BLaER1 treated with 17β-estradiol and CSF1 and Interleukin-3, amounts not matched to agents 10 nM and 100 nM (cell line): ENCODE measurements around the gene DMRTC2.
A peak's percentile ranks its signal among the peaks of the same experiment; 100 is the strongest.

Experiments
- H3K27ac ChIP-seq, 11 experiments: shearing (Covaris generic); formaldehyde crosslinking; 2 replicates each; pipeline ENCODE4 v1.8.1; 2022
- H3K27me3 ChIP-seq, 11 experiments: shearing (Covaris generic); formaldehyde crosslinking; 2 replicates each; pipeline ENCODE4 v1.8.1; 2022
- H3K36me3 ChIP-seq, 11 experiments: shearing (Covaris generic); formaldehyde crosslinking; 2 replicates each; pipeline ENCODE4 v1.8.1; 2022
- H3K4me1 ChIP-seq, 10 experiments: shearing (Covaris generic); formaldehyde crosslinking; 2 replicates each; pipeline ENCODE4 v1.8.1; 2022
- H3K4me2 ChIP-seq, 11 experiments: shearing (Covaris generic); formaldehyde crosslinking; 2 replicates each; pipeline ENCODE4 v1.8.1; 2022
- H3K4me3 ChIP-seq, 10 experiments: shearing (Covaris generic); formaldehyde crosslinking; 2 replicates each; pipeline ENCODE4 v1.8.1; 2022
- H3K9ac ChIP-seq, 11 experiments: shearing (Covaris generic); formaldehyde crosslinking; 2 replicates each; pipeline ENCODE4 v1.8.1; 2022
- H3K9me3 ChIP-seq, 11 experiments: shearing (Covaris generic); formaldehyde crosslinking; replicated peaks in 1 of 11; 2 replicates each; pipeline ENCODE4 v1.8.1; 2022
- H4K20me1 ChIP-seq, 11 experiments: shearing (Covaris generic); formaldehyde crosslinking; 2 replicates each; pipeline ENCODE4 v1.8.1; 2022
- Cebpa-rat ChIP-seq, 11 experiments: shearing (Covaris generic); IDR thresholded peaks; 2 replicates each; pipeline ENCODE4 v1.8.1; 2022

DMRTC2 gene

DNA sequence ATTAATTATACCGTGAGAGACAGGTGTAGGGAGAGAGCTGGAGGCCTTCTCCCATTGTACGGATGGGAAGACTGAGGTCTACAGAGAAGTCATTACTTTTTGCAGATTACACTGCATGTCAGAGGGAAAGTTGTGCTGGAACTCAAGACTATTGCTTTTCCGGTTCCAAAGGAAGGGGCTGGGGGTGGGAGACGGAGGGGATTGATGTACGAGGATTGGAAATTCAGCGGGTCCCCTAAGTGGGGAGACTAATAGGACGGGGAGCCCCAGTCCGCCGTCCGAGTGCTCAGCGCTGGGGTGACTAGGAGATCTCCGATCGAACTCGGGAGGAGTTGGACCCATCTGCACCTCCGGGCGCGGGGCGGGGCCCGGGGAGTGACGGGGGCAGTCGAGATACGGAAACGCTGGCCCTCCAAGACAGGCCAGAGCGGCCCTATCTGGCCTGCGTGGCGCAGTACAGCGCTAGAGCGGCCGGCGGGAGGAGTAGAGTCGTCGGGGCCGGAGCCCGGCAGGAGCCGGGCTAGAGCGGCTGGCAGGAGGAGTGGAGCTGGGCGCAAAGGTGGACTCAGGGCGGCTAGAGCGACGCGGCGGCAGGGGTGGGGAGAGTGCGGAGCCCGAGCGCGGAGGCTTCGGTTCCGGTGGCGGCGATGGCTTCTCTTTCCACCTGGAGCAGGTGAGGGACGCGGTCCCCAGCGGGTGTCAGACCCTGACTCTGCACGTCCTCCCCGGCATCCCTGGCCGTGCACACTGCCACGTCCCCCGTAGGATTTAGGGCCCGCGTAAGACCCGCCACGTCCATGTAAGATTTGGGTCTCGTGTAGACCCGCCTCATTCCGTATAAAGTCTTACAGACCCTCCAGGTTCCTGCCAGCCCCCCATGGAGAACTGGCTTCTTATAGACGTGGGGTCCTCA lies 39.2 kb downstream of the DMRTC2 start:
- Histone ChIP-seq H3K27ac (peak overlapping the region; percentile 76 to 98 (median 96)), H3K4me1 (peaks cover 64 to 83% (median 79%) of the 10 kb centered on the region in 10 experiments), H3K4me2 (peak overlapping the region; percentile 82 to 99 (median 98)), H3K9me3 (no peaks in the 10 kb centered on the region), H3K9ac (peak overlapping the region; percentile 86 to 97 (median 95)), H3K27me3 (no peaks in the 10 kb centered on the region), H3K4me3 (peak overlapping the region; percentile 73 to 96 (median 88)), H4K20me1 (peaks cover 46 to 52% (median 48%) of the 10 kb centered on the region in 11 experiments), H3K36me3 (peaks cover 14 to 52% (median 29%) of the 10 kb centered on the region in 11 experiments)
- TF ChIP-seq Cebpa-rat (IDR thresholded peaks at IDR 0.05): no peak

- Histone ChIP-seq H3K4me2 (peak overlapping the region; percentile 82 to 99 (median 98)), H3K9me3 (no peaks in the 10 kb centered on the region), H3K36me3 (peaks cover 29 to 64% (median 48%) of the 10 kb centered on the region in 11 experiments), H3K4me1 (peaks cover 46 to 80% (median 72%) of the 10 kb centered on the region in 10 experiments), H3K27me3 (no peaks in the 10 kb centered on the region), H3K4me3 (peak overlapping the region in 9 of 10 experiments; percentile 20 to 94 (median 50); a peak in 18 of 20 replicates), H3K9ac (peak overlapping the region; percentile 61 to 97 (median 86)), H4K20me1 (peaks cover 61 to 79% (median 77%) of the 10 kb centered on the region in 11 experiments), H3K27ac (peak overlapping the region in 10 of 11 experiments; percentile 50 to 98 (median 80); a peak in 19 of 22 replicates)
- no peak for TF ChIP-seq Cebpa-rat (IDR thresholded peaks at IDR 0.05)
Observed at GRCh38 chr19:41886761-41887710, 42.2 kb downstream of the DMRTC2 start.

- Histone ChIP-seq H3K36me3 (peaks cover 37 to 72% (median 55%) of the 10 kb centered on the region in 11 experiments), H3K4me3 (peak overlapping the region in 8 of 10 experiments; percentile 37 to 94 (median 52); a peak in 16 of 20 replicates), H3K27me3 (no peaks in the 10 kb centered on the region), H3K9me3 (no peaks in the 10 kb centered on the region), H3K9ac (peak overlapping the region; percentile 61 to 97 (median 86); a peak in 21 of 22 replicates), H3K4me2 (peak overlapping the region; percentile 82 to 99 (median 98)), H3K27ac (peak overlapping the region in 10 of 11 experiments; percentile 50 to 98 (median 80); a peak in 19 of 22 replicates), H4K20me1 (peaks cover 62 to 87% (median 85%) of the 10 kb centered on the region in 11 experiments), H3K4me1 (peaks cover 42 to 81% (median 73%) of the 10 kb centered on the region in 10 experiments)
- TF ChIP-seq Cebpa-rat (IDR thresholded peaks at IDR 0.05): no peak
Observed at GRCh38 chr19:41887711-41888382, 43.0 kb downstream of the DMRTC2 start.

DNA sequence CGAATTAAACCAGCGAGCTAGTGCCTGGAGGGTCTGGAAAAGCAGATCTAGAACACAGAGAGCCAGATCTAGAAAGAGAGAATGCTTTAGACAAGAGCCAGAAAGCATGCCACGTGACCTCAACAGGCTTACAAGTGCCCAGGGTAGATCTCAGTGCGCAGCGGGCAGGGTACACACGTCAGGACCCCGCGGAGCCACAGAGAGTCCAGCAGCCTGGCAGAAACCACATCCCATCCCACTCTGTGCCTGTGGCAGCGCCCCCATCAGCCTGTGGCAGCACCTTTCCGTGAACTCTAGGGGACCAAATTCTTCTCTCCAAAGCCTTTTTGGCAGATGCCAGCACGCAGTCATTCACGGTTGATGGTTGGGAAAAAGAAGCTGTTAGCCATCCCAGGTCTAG lies 44.1 kb downstream of the DMRTC2 start:
- no peak overlapping the region; a peak in 1 of 22 replicates for H3K4me2 ChIP-seq
- TF ChIP-seq Cebpa-rat (IDR thresholded peaks at IDR 0.05): no peak
- no peaks in the 10 kb centered on the region for H3K9me3 ChIP-seq
- H3K4me1 ChIP-seq: peaks cover 42 to 84% (median 75%) of the 10 kb centered on the region in 10 experiments
- H3K36me3 ChIP-seq: peaks cover 38 to 76% (median 58%) of the 10 kb centered on the region in 11 experiments
- H3K9ac ChIP-seq: peak overlapping the region in 4 of 11 experiments; percentile 5 to 95 (median 24); a peak in 3 of 22 replicates
- H3K4me3 ChIP-seq: no peak overlapping the region
- no peaks in the 10 kb centered on the region for H3K27me3 ChIP-seq
- H3K27ac ChIP-seq: peak overlapping the region in 2 of 11 experiments; percentile 29 to 40; a peak in 3 of 22 replicates
- H4K20me1 ChIP-seq: peaks cover 62 to 92% (median 87%) of the 10 kb centered on the region in 11 experiments

DNA sequence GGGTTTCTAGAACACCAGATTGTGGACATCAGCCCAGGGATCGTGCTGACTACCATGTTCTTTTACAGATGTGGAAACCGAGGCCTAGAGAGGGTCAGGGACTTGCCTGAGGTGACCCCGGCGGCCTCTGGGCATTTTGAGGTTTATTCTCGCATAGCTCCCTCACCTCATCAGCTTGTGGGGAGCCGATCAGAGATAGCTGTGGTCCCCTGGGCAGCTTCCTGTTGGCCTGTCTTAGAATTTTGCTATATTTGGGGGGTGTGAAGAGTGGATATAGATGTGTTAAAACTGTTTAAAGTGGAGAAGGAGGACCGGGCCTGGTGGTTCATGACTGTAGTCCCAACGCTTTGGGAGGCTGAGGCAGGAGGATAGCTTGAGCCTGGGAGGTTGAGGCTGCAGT lies 45.1 kb downstream of the DMRTC2 start:
- no peak overlapping the region; a peak in 1 of 22 replicates for H3K9ac ChIP-seq
- no peak for TF ChIP-seq Cebpa-rat (IDR thresholded peaks at IDR 0.05)
- H4K20me1 ChIP-seq: peaks cover 56 to 94% (median 87%) of the 10 kb centered on the region in 11 experiments
- H3K36me3 ChIP-seq: peaks cover 47 to 85% (median 67%) of the 10 kb centered on the region in 11 experiments
- no peaks in the 10 kb centered on the region for H3K9me3 ChIP-seq
- no peaks in the 10 kb centered on the region for H3K27me3 ChIP-seq
- H3K4me2 ChIP-seq: no peak overlapping the region
- H3K27ac ChIP-seq: no peak overlapping the region
- no peak overlapping the region for H3K4me3 ChIP-seq
- H3K4me1 ChIP-seq: peaks cover 37 to 79% (median 71%) of the 10 kb centered on the region in 10 experiments

DNA sequence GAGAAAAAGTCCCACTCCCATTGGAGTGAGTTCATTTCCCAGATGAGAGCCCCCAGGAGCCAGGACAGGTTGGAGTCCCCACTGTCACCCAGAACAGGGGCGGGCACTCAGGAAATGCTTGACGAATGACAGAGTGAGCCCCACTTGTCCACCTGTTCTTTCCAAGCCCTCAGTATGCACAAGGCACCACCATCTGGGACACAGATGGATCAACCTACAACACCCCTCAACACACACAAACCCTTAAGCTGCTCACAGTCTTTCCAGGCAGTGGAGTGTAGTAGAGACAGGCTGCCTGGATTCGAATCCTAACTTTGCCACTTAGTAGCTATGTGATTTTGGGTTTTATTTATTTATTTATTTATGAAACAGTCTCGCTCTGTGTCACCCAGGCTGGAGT lies 46.1 kb downstream of the DMRTC2 start:
- Histone ChIP-seq H3K4me1 (peaks cover 27 to 68% (median 61%) of the 10 kb centered on the region in 10 experiments), H3K4me2 (0 out of 22 replicates have a peak overlapping the region, but pooled peaks of 1 of the 11 experiments have one; percentile 29), H3K9me3 (no peaks in the 10 kb centered on the region), H3K36me3 (peaks cover 58 to 85% (median 70%) of the 10 kb centered on the region in 11 experiments), H3K4me3 (no peak overlapping the region), H3K27me3 (no peaks in the 10 kb centered on the region), H3K9ac (no peak overlapping the region; a peak in 1 of 22 replicates), H4K20me1 (peaks cover 46 to 94% (median 85%) of the 10 kb centered on the region in 11 experiments), H3K27ac (no peak overlapping the region)
- no peak for TF ChIP-seq Cebpa-rat (IDR thresholded peaks at IDR 0.05)

- no peak for TF ChIP-seq Cebpa-rat (IDR thresholded peaks at IDR 0.05)
- Histone ChIP-seq H3K4me1 (peaks cover 13 to 54% (median 47%) of the 10 kb centered on the region in 10 experiments), H4K20me1 (peaks cover 32 to 88% (median 76%) of the 10 kb centered on the region in 11 experiments), H3K36me3 (peaks cover 64 to 85% (median 74%) of the 10 kb centered on the region in 11 experiments), H3K4me2 (peak overlapping the region in 7 of 11 experiments; percentile 5 to 29 (median 19); a peak in 8 of 22 replicates), H3K9ac (peak overlapping the region in 8 of 11 experiments; percentile 21 to 55 (median 40); a peak in 10 of 22 replicates), H3K27me3 (no peaks in the 10 kb centered on the region), H3K27ac (peak overlapping the region in 6 of 11 experiments; percentile 5 to 23 (median 15); a peak in 6 of 22 replicates), H3K4me3 (no peak overlapping the region), H3K9me3 (no peaks in the 10 kb centered on the region)
Observed at GRCh38 chr19:41892173-41892902, 47.5 kb downstream of the DMRTC2 start.
